Stimulated activated CD8-positive, alpha-beta memory T cell treated with anti-CD3 and anti-CD28 coated beads, Interleukin-7, amount 100 ng/mL, for 24 hours (primary cell): ENCODE data around the gene LEPROT.
"Not testable (repeated sequence)": the region's sequence is repeated elsewhere in the genome, so short reads cannot be mapped to it uniquely, and the experiment has no call there.

Experiments
- DNase-seq: peaks from one replicate; pipeline ENCODE4 v3.0.0-alpha.2; 2020; ENCODE audit warnings: low read depth

The LEPROT gene

GRCh38 chr1:65437616-65438015 lies 17.1 kb downstream of the LEPROT start:
- DNase-seq = no peak

GRCh38 chr1:65440322-65440900 lies 19.9 kb downstream of the LEPROT start:
- DNase-seq = no peak

DNA sequence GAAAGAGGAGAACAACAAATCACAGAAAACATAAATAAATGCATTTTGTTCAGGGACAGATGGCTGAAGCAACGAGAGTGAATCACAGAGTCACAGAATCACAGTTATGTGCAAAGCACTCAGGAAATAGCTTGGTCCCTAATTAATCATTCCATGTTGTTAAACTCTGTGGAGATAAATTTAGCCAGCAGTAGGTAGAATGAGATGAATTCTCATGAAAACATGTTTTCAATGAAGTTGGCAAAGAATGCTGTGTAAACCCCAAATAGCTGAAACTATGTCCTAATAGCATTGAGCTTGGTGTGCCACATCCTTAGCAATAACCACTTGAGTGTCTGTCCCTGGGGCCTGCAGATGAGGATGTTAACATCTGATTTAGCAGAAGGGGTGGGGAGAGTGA lies 20.4 kb downstream of the LEPROT start:
- DNase-seq = no peak

DNA sequence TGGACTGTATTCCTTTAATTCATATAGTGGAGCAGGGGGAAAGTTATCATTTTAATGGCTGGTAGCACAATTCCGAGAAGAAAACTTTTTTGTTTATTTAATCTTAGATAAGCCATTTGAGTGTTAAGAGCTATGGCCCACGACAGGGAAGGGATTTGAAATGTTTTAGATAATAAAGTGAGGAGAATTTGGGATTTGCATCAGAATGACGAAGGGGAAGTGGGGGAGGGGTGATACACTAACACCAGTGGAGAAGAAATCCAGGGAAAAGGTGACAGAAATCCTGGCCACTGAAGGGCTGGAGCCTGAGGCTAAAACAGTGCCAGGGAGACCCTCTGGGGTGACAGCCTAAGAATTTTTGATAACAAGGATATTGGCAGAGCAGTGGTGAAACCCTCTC lies 21.0 kb downstream of the LEPROT start:
- no peak for DNase-seq

- DNase-seq = no peak
These were observed 22.0 kb downstream of the LEPROT start for GRCh38 chr1:65442442-65442841.

- no peak for DNase-seq
These were observed 23.2 kb downstream of the LEPROT start for GRCh38 chr1:65443647-65444046.

DNA sequence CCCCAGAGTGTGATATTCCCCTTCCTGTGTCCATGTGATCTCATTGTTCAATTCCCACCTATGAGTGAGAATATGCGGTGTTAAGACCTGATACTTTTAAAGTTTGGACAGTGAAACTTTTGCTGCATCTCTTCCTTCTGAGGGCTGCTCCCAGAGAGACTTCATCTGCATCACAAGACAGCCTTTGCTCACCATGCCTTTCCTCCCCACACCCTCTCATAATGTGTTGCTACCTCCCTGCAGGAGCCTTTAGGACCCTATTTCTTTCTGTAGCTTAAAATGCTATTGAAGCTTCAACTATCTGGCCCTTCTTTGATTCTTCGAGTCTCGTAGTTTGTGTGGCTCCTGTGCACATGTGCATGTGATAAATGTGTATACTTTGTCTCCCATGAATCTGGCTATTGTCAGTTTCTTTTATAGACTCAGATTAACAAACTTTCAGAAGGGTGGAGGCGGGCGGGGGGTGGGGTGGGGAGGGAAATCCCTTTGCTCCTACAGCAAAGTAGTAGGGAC lies 23.7 kb downstream of the LEPROT start:
- no peak for DNase-seq

DNA sequence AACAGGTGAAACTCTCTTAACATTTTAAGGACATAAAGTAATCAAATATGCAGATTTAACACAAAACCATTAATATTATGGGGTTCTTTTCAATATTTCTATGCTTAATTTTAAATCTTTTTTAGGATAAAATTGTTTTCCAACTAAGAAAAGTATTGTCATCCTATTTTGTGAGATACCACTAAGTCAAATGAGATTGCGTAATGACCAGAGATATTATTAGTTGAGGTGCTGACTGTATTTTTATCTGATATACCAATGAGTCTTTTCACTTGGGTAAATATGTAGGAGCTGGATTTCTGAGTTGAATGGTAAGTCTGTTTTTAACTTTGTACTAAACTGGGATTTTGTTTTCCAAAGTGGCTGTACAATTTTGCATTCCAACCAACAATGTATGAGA lies 25.4 kb downstream of the LEPROT start:
- no peak for DNase-seq

DNA sequence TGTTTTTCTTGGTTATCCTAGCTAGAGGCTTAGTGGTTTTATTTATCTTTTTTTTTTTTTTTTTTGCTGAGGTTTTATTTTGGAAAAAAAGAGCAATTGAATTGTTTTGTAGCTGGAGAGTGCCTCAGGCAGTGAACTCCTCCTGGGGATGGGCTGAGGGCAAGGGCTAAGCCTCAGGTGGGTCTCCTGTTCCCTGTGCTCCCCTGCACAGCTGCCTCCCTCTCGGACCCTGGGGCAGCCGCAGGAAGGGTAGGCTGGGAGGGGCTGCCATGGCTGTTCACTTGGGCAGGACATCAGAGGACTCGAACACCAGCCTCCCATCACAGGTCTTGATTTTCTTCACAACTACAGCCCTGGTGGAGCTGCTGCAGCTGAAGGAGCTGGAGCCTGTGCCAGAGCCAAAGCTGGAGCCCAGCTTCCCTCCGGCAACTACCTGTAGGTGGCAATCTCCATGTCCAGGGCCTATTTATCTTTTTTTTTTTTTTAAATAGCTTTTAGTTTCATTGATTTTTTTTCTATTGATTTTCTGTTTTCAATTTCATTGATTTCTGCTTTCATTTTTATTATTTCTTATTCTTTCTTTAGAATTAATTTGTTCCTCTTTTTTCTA lies 28.9 kb downstream of the LEPROT start:
- DNase-seq = no peak

- DNase-seq = not testable (repeated sequence)
These were observed 35.2 kb downstream of the LEPROT start for GRCh38 chr1:65455678-65456077.

DNA sequence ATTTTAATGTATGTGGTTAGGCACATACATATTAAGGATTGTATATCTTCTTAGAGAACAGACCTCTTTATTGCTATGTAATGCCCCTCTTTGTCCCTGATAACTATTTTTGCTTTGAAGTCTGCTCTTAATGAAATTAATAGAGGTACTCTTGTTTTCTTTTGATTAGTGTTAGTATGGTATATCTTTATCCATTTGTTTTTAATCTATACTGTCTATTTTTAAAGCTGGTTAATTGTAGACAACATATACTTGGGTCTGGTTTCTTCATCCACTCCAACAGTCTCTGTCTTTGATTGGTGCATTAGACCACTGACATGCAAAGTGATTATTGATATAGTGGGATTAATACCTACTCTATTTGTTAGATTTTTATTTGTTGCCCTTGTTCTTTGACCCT lies 36.0 kb downstream of the LEPROT start:
- no peak for DNase-seq

GRCh38 chr1:65457868-65458267 lies 37.4 kb downstream of the LEPROT start:
- no peak for DNase-seq

- no peak for DNase-seq
These were observed 38.4 kb downstream of the LEPROT start for GRCh38 chr1:65458730-65459396.

DNA sequence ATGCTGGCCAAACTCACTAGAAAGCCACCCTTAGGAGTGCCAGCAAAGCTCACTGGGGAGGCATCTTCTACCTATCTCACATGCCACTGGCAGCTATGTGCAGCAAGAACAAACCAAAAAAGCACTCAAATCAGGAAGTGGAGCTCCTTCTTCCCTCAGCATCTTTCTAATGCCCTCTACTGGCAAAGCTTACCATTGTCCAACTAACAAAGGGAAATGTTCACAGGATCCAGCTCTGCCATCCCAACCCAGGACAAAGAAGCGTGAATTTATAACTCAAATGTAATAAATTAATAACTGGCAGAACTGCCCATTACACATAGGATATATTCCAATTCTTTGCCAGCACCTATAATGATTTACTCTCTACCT lies 38.9 kb downstream of the LEPROT start:
- DNase-seq = no peak

GRCh38 chr1:65465837-65466236 lies 45.4 kb downstream of the LEPROT start:
- not testable (repeated sequence) for DNase-seq

- no peak for DNase-seq
These were observed 47.1 kb downstream of the LEPROT start for GRCh38 chr1:65467536-65467935.

- no peak for DNase-seq
These were observed 48.8 kb downstream of the LEPROT start for GRCh38 chr1:65469126-65469888.

GRCh38 chr1:65469889-65470340 lies 49.4 kb downstream of the LEPROT start:
- no peak for DNase-seq

DNA sequence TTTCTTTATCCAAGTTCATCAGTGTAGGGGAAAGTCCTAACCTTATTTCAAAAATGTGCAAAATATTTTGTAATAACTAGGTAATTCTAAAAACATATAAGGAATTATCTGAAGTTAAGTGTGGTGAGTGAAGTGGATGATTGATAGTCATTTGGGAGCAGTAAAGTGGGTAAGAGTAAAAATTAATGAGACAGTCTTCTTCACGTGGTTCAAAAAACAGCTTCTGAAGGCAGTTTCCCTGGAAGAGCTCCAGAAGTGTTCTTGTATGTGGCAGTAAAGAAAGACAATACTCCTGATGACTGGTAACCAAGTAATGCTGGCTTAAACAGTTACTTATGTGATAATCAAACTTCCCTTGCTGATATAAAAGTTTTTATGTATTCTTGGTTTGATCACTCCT lies 50.3 kb downstream of the LEPROT start:
- no peak for DNase-seq

- no peak for DNase-seq
These were observed 50.9 kb downstream of the LEPROT start for GRCh38 chr1:65471213-65471833.

DNA sequence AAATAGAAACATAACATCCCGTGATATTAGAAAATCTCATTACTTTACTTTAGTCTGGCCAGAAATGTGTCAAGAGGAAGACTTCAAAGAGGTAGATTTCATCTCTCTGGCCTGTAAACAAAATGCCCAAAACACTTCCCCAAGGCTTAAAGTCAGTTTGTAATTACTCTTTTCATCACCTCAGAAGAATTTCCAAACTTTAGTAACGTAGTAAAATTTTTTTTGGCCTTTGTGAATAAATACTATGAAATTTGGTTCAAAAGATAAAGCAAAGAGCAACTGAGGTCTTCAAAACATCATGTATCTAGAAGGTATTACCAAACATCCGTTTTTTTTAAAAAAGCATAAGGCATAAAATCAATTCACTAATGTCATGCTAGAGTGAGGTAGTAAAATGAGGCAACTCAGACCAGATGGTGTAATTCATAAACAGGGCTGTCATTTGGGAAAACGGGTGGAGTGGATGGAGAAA lies 51.4 kb downstream of the LEPROT start:
- no peak for DNase-seq

- no peak for DNase-seq
These were observed 55.9 kb downstream of the LEPROT start for GRCh38 chr1:65476327-65476726.
